SK-N-SH treated with all-trans-retinoic acid at 6 μM for 48 hours (cell line): Measurements from ENCODE around the gene PRKD2.

ENCODE experiments used
- ATAC-seq: fragments of 200-7000 bp; cut with Tn5 transposase; 3 replicates; pipeline ENCODE4 v1.9.1; 2020; ENCODE audit warnings: mild to moderate bottlenecking, moderate library complexity
- ARNTL ChIP-seq: fragments of 450-650 bp; formaldehyde crosslinking; IDR thresholded peaks from 2 replicates; pipeline ENCODE4 v1.5.0; 2020; ENCODE audit warnings: low read depth, mild to moderate bottlenecking, moderate library complexity, borderline replicate concordance
- BACH2 ChIP-seq: fragments of 250-450 bp; sonication (Bioruptor Pico); IDR thresholded peaks from 2 replicates; pipeline ENCODE4 v1.9.0; 2021; ENCODE audit warnings: mild to moderate bottlenecking, borderline replicate concordance
- CREB5 ChIP-seq: fragments of 250-450 bp; sonication (Bioruptor Pico); IDR thresholded peaks from 2 replicates; pipeline ENCODE4 v1.5.1; 2020; ENCODE audit warnings: low read depth, mild to moderate bottlenecking, moderate library complexity
- CSDC2 ChIP-seq: fragments of 250-450 bp; sonication (Bioruptor Pico); IDR thresholded peaks from 2 replicates; pipeline ENCODE4 v1.5.0; 2020; ENCODE audit warnings: mild to moderate bottlenecking, moderate library complexity
- ESRRG ChIP-seq: fragments of 250-450 bp; sonication (Bioruptor Pico); IDR thresholded peaks from 2 replicates; pipeline ENCODE4 v1.6.1; 2021; ENCODE audit warnings: mild to moderate bottlenecking
- ISL1 ChIP-seq: fragments of 250-450 bp; sonication (Bioruptor Pico); IDR thresholded peaks from 2 replicates; pipeline ENCODE4 v2.1.2; 2022; ENCODE audit warnings: mild to moderate bottlenecking, moderate library complexity
- OSR1 ChIP-seq: fragments of 250-450 bp; sonication (Bioruptor Pico); IDR thresholded peaks from 2 replicates; pipeline ENCODE4 v1.8.0; 2022; ENCODE audit warnings: moderate library complexity, mild to moderate bottlenecking, inconsistent platforms
- PPARA ChIP-seq: fragments of 250-450 bp; sonication (Bioruptor Pico); IDR thresholded peaks from 2 replicates; pipeline ENCODE4 v1.5.0; 2020; ENCODE audit warnings: mild to moderate bottlenecking, borderline replicate concordance
- SNAI2 ChIP-seq: fragments of 250-450 bp; sonication (Bioruptor Pico); IDR thresholded peaks from 2 replicates; pipeline ENCODE4 v1.5.0; 2020; ENCODE audit warnings: mild to moderate bottlenecking, moderate library complexity
- TCF4 ChIP-seq: fragments of 250-450 bp; sonication (Bioruptor Pico); IDR thresholded peaks from 2 replicates; pipeline ENCODE4 v1.8.0; 2021; ENCODE audit warnings: mild to moderate bottlenecking, moderate library complexity, borderline replicate concordance
- TOX ChIP-seq: fragments of 250-450 bp; sonication (Bioruptor Pico); IDR thresholded peaks from 2 replicates; pipeline ENCODE4 v1.8.0; 2021; ENCODE audit warnings: mild to moderate bottlenecking, moderate library complexity, borderline replicate concordance
- ZC3H10 ChIP-seq: fragments of 250-450 bp; sonication (Bioruptor Pico); IDR thresholded peaks from 2 replicates; pipeline ENCODE4 v1.5.1; 2021; ENCODE audit warnings: mild to moderate bottlenecking, moderate library complexity
- ZFP3 ChIP-seq: fragments of 250-450 bp; sonication (Bioruptor Pico); IDR thresholded peaks from 2 replicates; pipeline ENCODE4 v1.5.0; 2020; ENCODE audit warnings: mild to moderate bottlenecking, moderate library complexity
- ZNF565 ChIP-seq: fragments of 450-650 bp; formaldehyde crosslinking; conservative IDR thresholded peaks from 2 replicates; pipeline ENCODE4 v1.5.0; 2020; ENCODE audit warnings: low read depth, mild to moderate bottlenecking, moderate library complexity
- ZNF70 ChIP-seq: fragments of 450-650 bp; formaldehyde crosslinking; IDR thresholded peaks from 2 replicates; pipeline ENCODE4 v1.5.0; 2020; ENCODE audit warnings: mild to moderate bottlenecking, moderate library complexity
- ZNF8 ChIP-seq: fragments of 450-650 bp; formaldehyde crosslinking; IDR thresholded peaks from 2 replicates; pipeline ENCODE4 v1.5.0; 2020; ENCODE audit warnings: mild to moderate bottlenecking, moderate library complexity
- TF ChIP-seq, protein P1 (sequence below): fragments of 250-450 bp; sonication (Bioruptor Pico); IDR thresholded peaks from 2 replicates; pipeline ENCODE4 v1.8.0; 2021; ENCODE audit warnings: low read depth, mild to moderate bottlenecking, moderate library complexity, borderline replicate concordance
- TF ChIP-seq, protein P2 (sequence below): fragments of 250-450 bp; sonication (Bioruptor Pico); IDR thresholded peaks from 2 replicates; pipeline ENCODE4 v1.5.1; 2021; ENCODE audit warnings: mild to moderate bottlenecking, moderate library complexity
- TF ChIP-seq, protein P3 (sequence below): fragments of 250-450 bp; sonication (Bioruptor Pico); IDR thresholded peaks from 2 replicates; pipeline ENCODE4 v1.5.0; 2020; ENCODE audit warnings: mild to moderate bottlenecking, moderate library complexity

The PRKD2 gene

GRCh38 chr19:46724468-46724867, 7.6 kb upstream of the PRKD2 start:
- ATAC-seq: no peak
- TF ChIP-seq ZC3H10 (CRISPR knock-in tag) (no peak), TOX (CRISPR knock-in tag) (no peak)

- TF ChIP-seq OSR1 (no peak), ZFP3 (CRISPR knock-in tag) (no peak), TCF4 (CRISPR knock-in tag) (no peak), ZNF565 (CRISPR knock-in tag) (no peak), ZNF70 (CRISPR knock-in tag) (no peak), PPARA (CRISPR knock-in tag) (no peak), ZNF8 (CRISPR knock-in tag) (no peak), ESRRG (no peak)
- TF ChIP-seq, protein P1, sequence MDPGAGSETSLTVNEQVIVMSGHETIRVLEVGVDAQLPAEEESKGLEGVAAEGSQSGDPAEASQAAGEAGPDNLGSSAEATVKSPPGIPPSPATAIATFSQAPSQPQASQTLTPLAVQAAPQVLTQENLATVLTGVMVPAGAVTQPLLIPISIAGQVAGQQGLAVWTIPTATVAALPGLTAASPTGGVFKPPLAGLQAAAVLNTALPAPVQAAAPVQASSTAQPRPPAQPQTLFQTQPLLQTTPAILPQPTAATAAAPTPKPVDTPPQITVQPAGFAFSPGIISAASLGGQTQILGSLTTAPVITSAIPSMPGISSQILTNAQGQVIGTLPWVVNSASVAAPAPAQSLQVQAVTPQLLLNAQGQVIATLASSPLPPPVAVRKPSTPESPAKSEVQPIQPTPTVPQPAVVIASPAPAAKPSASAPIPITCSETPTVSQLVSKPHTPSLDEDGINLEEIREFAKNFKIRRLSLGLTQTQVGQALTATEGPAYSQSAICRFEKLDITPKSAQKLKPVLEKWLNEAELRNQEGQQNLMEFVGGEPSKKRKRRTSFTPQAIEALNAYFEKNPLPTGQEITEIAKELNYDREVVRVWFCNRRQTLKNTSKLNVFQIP (CRISPR knock-in tag): no peak
- TF ChIP-seq, protein P2, sequence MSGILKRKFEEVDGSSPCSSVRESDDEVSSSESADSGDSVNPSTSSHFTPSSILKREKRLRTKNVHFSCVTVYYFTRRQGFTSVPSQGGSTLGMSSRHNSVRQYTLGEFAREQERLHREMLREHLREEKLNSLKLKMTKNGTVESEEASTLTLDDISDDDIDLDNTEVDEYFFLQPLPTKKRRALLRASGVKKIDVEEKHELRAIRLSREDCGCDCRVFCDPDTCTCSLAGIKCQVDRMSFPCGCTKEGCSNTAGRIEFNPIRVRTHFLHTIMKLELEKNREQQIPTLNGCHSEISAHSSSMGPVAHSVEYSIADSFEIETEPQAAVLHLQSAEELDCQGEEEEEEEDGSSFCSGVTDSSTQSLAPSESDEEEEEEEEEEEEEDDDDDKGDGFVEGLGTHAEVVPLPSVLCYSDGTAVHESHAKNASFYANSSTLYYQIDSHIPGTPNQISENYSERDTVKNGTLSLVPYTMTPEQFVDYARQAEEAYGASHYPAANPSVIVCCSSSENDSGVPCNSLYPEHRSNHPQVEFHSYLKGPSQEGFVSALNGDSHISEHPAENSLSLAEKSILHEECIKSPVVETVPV (CRISPR knock-in tag): no peak
- TF ChIP-seq, protein P3, sequence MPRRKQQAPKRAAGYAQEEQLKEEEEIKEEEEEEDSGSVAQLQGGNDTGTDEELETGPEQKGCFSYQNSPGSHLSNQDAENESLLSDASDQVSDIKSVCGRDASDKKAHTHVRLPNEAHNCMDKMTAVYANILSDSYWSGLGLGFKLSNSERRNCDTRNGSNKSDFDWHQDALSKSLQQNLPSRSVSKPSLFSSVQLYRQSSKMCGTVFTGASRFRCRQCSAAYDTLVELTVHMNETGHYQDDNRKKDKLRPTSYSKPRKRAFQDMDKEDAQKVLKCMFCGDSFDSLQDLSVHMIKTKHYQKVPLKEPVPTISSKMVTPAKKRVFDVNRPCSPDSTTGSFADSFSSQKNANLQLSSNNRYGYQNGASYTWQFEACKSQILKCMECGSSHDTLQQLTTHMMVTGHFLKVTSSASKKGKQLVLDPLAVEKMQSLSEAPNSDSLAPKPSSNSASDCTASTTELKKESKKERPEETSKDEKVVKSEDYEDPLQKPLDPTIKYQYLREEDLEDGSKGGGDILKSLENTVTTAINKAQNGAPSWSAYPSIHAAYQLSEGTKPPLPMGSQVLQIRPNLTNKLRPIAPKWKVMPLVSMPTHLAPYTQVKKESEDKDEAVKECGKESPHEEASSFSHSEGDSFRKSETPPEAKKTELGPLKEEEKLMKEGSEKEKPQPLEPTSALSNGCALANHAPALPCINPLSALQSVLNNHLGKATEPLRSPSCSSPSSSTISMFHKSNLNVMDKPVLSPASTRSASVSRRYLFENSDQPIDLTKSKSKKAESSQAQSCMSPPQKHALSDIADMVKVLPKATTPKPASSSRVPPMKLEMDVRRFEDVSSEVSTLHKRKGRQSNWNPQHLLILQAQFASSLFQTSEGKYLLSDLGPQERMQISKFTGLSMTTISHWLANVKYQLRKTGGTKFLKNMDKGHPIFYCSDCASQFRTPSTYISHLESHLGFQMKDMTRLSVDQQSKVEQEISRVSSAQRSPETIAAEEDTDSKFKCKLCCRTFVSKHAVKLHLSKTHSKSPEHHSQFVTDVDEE: no peak
- TF ChIP-seq, all 23 proteins: peak for 0
Observed at GRCh38 chr19:46723471-46723870, 6.6 kb upstream of the PRKD2 start.

DNA sequence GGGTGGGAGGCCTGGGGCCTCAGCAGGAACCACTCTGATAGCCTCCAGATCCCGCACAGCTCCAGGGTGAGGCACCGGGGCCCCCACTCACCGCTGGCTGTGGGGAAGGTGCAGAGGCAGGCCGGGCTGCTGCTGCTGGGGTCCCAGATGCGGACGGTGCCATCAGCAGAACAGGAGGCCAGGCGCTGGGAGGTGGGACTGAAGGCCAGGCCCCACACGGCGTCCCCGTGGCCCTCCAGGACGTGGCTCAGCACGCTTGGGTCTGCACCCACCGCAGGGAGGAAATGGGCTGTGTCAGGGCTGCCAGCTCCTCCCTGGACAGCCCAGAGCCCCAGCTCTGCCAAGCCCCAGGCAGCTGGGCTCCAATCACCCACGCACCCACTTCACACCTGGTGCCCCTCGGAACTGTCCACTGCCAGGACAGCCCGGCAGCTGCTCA, 6.1 kb upstream of the PRKD2 start:
- TF ChIP-seq ZNF565 (CRISPR knock-in tag) (no peak), CSDC2 (no peak), ESRRG (no peak), ZNF8 (CRISPR knock-in tag) (no peak), CREB5 (no peak), ISL1 (CRISPR knock-in tag) (no peak), ARNTL (CRISPR knock-in tag) (no peak), SNAI2 (no peak), BACH2 (no peak), OSR1 (no peak)
- TF ChIP-seq, protein P3: no peak
- ATAC-seq: no peak

More at GRCh38 chr19:46723471-46723870, 6.6 kb upstream of the PRKD2 start:
- ATAC-seq: no peak
